Activated naive CD8-positive, alpha-beta T cell treated with anti-CD3 and anti-CD28 coated beads, Interleukin-2, amount 10 ng/mL, durations not matched to agents 7 days and 5 days (primary cell): ENCODE data around the gene PER3. TPM values are rescaled to one million over a fixed set of nuclear protein-coding genes. Genes with fewer than 3 reads are reported as not detected.

Experiments
- ATAC-seq: fragments of 150-1000 bp; cut with Tn5 transposase; one replicate; pipeline ENCODE4 v1.10.0; 2021; ENCODE audit warnings: low read depth, moderate library complexity
- POLR2A ChIA-PET: fragments of 350-600 bp; sonication (Branson Sonifier 250); formaldehyde crosslinking; loops from one replicate; lab custom pipeline; 2021; ENCODE audit warnings: antibody characterized with exemption; lab: Charles Lee
- DNase-seq: peaks from one replicate; pipeline ENCODE4 v3.0.0; 2021
- H3K27ac Mint-ChIP-seq: one replicate; pipeline ENCODE4 v1.8.0; 2022; ENCODE audit warnings: mild to moderate bottlenecking, mixed read lengths
- H3K27me3 Mint-ChIP-seq: one replicate; pipeline ENCODE4 v1.8.0; 2022; ENCODE audit warnings: mild to moderate bottlenecking, moderate library complexity, mixed read lengths
- H3K36me3 Mint-ChIP-seq: one replicate; pipeline ENCODE4 v1.8.0; 2021; ENCODE audit warnings: mild to moderate bottlenecking, mixed read lengths
- H3K4me1 Mint-ChIP-seq: one replicate; pipeline ENCODE4 v1.8.0; 2021; ENCODE audit warnings: mixed read lengths
- H3K4me3 Mint-ChIP-seq: one replicate; pipeline ENCODE4 v1.8.0; 2022; ENCODE audit warnings: mild to moderate bottlenecking, moderate library complexity, mixed read lengths
- H3K9me3 Mint-ChIP-seq: one replicate; pipeline ENCODE4 v1.8.0; 2021; ENCODE audit warnings: mixed read lengths
- total RNA-seq, 2 experiments: library from RNA; stranded (reverse); gene quantifications; one replicate each; pipeline ENCODE4 v1.2.3, GENCODE V29; 2021

PER3 gene
- total RNA-seq, 2 experiments from 2014 or later = 3.3 to 3.6 TPM

DNA sequence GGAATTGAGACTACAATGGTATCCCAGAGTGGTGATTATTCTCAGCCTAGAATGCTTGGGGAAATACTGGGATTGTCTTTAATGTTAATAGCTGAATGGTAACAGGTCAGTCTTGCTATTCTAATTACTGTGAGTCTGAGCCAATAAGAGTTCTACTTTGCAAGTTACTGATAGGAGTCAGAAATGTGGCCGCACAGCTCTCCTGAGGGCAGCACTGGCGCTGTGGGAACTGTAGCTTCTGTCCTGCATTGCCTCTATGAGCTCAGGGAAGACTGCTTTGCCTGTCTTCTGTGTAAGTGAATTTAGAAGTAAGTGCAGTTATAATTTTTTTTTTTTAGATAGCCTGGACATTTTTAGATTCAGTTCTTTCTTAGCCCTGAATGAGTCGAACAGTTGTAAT lies 23.0 kb upstream of the PER3 start:
- Mint-ChIP-seq H3K4me1 (no peaks in the 10 kb centered on the region), H3K4me3 (no peak overlapping the region), H3K27ac (no peak overlapping the region), H3K27me3 (peaks cover 38% of the 10 kb centered on the region), H3K36me3 (no peaks in the 10 kb centered on the region), H3K9me3 (no peaks in the 10 kb centered on the region)
- POLR2A ChIA-PET = no interaction called here
- DNase-seq (no peak), ATAC-seq (no peak)

DNA sequence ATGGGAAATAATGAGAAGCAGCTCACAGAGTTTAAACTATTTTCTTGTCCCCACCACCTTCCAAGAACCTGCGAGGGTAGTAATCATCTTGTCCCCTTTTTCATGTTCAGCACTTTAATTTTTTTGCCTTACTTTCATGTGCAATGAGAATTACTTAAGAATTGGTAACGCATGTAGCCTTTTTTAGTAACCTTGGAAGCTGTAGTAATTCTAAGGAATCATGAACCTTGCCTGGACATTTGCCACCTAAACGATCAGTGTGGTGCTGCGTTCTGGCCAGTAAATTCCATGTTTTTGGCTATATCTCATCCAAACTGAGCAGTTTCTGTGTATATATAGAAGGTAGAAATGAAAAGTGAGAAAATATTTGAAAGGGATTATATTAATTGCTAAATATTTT lies 16.9 kb upstream of the PER3 start:
- no peak for DNase-seq
- Mint-ChIP-seq H3K27ac (no peak overlapping the region), H3K4me1 (peaks cover 9% of the 10 kb centered on the region), H3K9me3 (no peaks in the 10 kb centered on the region), H3K27me3 (peaks cover 49% of the 10 kb centered on the region), H3K4me3 (no peak overlapping the region), H3K36me3 (no peaks in the 10 kb centered on the region)
- POLR2A ChIA-PET = interaction anchor here (0.6 kb wide), 1 partner anchor 155 kb away, joined by 3 read pairs; no protein-coding TSS in a partner anchor
- no peak for ATAC-seq

- peaks cover 36% of the 10 kb centered on the region for H3K27me3 Mint-ChIP-seq
- POLR2A ChIA-PET = no interaction called here
Observed at GRCh38 chr1:7768583-7768982, 15.5 kb upstream of the PER3 start.

DNA sequence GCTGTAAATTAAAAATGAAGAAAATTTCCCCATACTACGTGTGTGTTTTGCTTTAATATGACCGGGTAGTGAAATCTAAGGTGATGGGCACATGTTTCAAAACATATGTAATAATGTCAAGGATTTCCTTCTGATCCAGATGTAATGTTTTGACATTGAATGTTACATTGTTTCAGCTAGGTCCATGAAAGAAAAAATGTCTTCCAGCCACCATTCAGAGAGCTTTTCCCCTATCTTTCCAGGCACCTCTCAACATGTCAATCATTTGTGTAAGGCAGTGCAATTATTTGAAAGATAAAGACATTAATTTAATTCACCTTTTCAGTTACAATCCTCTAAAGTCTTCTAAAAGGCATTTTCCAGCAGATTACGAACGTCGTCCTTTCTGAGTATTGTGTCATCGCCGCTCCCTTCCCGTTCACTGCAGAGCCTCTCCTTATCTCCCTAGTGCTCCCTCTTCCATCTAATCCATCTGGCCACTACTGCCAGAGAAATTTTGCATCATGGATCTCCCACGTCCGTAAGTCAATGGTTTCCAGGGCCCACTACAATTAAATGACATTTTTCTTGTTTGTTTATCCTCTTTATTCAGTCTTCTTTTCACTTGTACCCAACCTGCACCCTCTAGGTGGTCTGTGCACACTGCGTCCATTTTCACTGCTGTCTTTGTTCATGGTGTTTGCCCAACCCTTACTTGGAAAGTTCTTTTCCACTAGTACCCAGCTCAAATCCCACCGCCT lies 14.2 kb upstream of the PER3 start:
- H3K9me3 Mint-ChIP-seq = no peaks in the 10 kb centered on the region
- peaks cover 35% of the 10 kb centered on the region for H3K27me3 Mint-ChIP-seq
- H3K36me3 Mint-ChIP-seq = peaks cover 9% of the 10 kb centered on the region
- DNase-seq = no peak
- peaks cover 22% of the 10 kb centered on the region for H3K4me1 Mint-ChIP-seq
- H3K4me3 Mint-ChIP-seq = no peak overlapping the region
- POLR2A ChIA-PET = no interaction called here
- H3K27ac Mint-ChIP-seq = no peak overlapping the region
- no peak for ATAC-seq

More at GRCh38 chr1:7768583-7768982, 15.5 kb upstream of the PER3 start:
- no peaks in the 10 kb centered on the region for H3K9me3 Mint-ChIP-seq
- ATAC-seq (no peak), DNase-seq (no peak)
- no peak overlapping the region for H3K4me3 Mint-ChIP-seq
- no peak overlapping the region for H3K27ac Mint-ChIP-seq
- H3K36me3 Mint-ChIP-seq = peaks cover 4% of the 10 kb centered on the region
- H3K4me1 Mint-ChIP-seq = peaks cover 20% of the 10 kb centered on the region

DNA sequence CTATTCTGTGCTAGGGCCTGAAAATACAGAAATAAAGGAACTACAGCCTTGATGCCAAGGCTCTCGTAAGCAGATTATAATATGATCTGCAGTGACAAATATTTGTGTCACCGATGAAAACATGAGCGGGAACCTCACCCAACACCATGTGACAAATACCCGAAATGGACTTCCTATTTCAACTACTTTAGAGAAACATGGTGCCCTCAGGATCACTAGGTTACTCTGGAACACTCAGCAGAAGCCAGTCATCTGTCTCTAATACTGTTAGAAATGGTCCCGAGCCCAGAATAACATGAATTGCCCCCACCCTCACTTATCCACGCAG lies 13.5 kb upstream of the PER3 start:
- DNase-seq = no peak
- POLR2A ChIA-PET = interaction anchor here (1.7 kb wide), 1 partner anchor 11 kb away, joined by 5 read pairs; no protein-coding TSS in a partner anchor
- peak; percentile 15 for ATAC-seq
- Mint-ChIP-seq H3K27ac (peak overlapping the region; percentile 82), H3K36me3 (peaks cover 12% of the 10 kb centered on the region), H3K4me3 (peak overlapping the region; percentile 83), H3K27me3 (peaks cover 32% of the 10 kb centered on the region), H3K9me3 (no peaks in the 10 kb centered on the region), H3K4me1 (peaks cover 24% of the 10 kb centered on the region)

GRCh38 chr1:7770997-7771822 lies 12.9 kb upstream of the PER3 start, which contains the start of gene VAMP3:
TSS of gene VAMP3 (plus strand) at chr1:7771296. CDS start at chr1:7771384, 88 bp downstream.
- Mint-ChIP-seq H3K4me1 (peaks cover 24% of the 10 kb centered on the region), H3K27me3 (peaks cover 29% of the 10 kb centered on the region), H3K27ac (peak within 1 kb of the TSS; percentile 82), H3K4me3 (peak within 1 kb of the TSS; percentile 92), H3K36me3 (peaks cover 15% of the 10 kb centered on the region), H3K9me3 (no peaks in the 10 kb centered on the region)
- ATAC-seq (peak; percentile 86), DNase-seq (peak; percentile 91)
- POLR2A ChIA-PET = interaction anchor here (0.6 to 1.7 kb wide), 2 partner anchors 10 to 25 kb away, joined by 4 to 5 read pairs; no protein-coding TSS in a partner anchor

DNA sequence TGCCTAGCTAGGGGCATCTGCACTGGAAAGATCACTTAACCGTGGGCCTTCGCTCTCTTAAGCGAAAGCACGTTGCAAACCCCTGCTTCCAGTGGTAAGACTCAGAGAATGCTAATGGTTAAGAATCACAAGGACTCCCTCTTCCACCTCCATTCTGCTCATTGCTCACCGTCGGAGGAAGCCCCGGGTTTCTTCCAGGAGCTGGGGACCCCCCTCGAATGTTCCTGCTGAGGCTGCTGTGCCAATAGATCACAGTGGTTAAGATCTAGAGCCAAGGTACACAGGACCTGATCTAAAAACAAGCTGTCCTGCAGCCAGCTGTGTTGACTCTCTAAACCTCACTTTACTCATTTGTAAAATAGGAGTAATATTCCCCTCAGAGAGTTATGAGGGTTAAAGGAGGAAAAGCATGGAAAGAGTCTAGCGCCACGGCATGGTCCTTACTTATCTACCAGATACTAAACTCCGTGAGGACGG lies 12.2 kb upstream of the PER3 start:
- DNase-seq (no peak), ATAC-seq (no peak)
- H3K27ac Mint-ChIP-seq = peak overlapping the region; percentile 81
- POLR2A ChIA-PET = interaction anchor here (1.7 kb wide), 1 partner anchor 10 kb away, joined by 5 read pairs; no protein-coding TSS in a partner anchor
- H3K36me3 Mint-ChIP-seq = peaks cover 18% of the 10 kb centered on the region
- peaks cover 24% of the 10 kb centered on the region for H3K27me3 Mint-ChIP-seq
- H3K9me3 Mint-ChIP-seq = no peaks in the 10 kb centered on the region
- H3K4me3 Mint-ChIP-seq = peak overlapping the region; percentile 92
- H3K4me1 Mint-ChIP-seq = peaks cover 25% of the 10 kb centered on the region

GRCh38 chr1:7777591-7777990 lies 6.5 kb upstream of the PER3 start:
- no peaks in the 10 kb centered on the region for H3K9me3 Mint-ChIP-seq
- DNase-seq = no peak
- no peak overlapping the region for H3K4me3 Mint-ChIP-seq
- ATAC-seq = no peak
- H3K36me3 Mint-ChIP-seq = peaks cover 22% of the 10 kb centered on the region
- POLR2A ChIA-PET = no interaction called here
- H3K27me3 Mint-ChIP-seq = no peaks in the 10 kb centered on the region
- peaks cover 31% of the 10 kb centered on the region for H3K4me1 Mint-ChIP-seq
- no peak overlapping the region for H3K27ac Mint-ChIP-seq

- Mint-ChIP-seq H3K36me3 (peaks cover 22% of the 10 kb centered on the region), H3K27me3 (no peaks in the 10 kb centered on the region), H3K9me3 (no peaks in the 10 kb centered on the region), H3K4me3 (no peak overlapping the region), H3K27ac (no peak overlapping the region), H3K4me1 (peaks cover 31% of the 10 kb centered on the region)
- POLR2A ChIA-PET = no interaction called here
- no peak for DNase-seq
- no peak for ATAC-seq
Observed at GRCh38 chr1:7778133-7778628, 5.9 kb upstream of the PER3 start.

DNA sequence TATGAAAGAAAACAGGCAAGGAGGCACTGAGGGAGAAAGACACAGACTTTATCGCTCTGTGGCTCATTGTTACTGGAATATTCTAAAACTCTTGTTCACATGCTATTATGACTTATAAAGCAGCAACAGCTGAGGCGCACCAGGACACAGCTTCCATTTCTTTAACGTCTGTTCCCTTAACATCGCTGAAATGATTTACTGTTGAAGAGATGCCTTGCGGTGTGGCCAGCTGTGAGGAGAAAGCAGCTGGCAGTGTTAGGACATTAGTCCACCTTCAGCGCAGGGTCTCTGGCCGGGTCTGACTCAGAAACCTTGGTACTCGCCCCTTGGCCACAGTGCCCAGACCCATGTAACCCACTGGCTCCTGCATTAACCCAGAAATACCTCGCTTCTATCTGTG lies 3.1 kb upstream of the PER3 start:
- peak overlapping the region; percentile 81 for H3K4me3 Mint-ChIP-seq
- H3K4me1 Mint-ChIP-seq = peaks cover 24% of the 10 kb centered on the region
- no peaks in the 10 kb centered on the region for H3K27me3 Mint-ChIP-seq
- H3K36me3 Mint-ChIP-seq = peaks cover 7% of the 10 kb centered on the region
- H3K9me3 Mint-ChIP-seq = no peaks in the 10 kb centered on the region
- ATAC-seq (no peak), DNase-seq (no peak)
- POLR2A ChIA-PET = interaction anchor here (1.5 to 1.7 kb wide), 2 partner anchors 9 to 135 kb away, joined by 3 to 5 read pairs; partner anchors contain the start of gene VAMP3
- H3K27ac Mint-ChIP-seq = no peak overlapping the region

DNA sequence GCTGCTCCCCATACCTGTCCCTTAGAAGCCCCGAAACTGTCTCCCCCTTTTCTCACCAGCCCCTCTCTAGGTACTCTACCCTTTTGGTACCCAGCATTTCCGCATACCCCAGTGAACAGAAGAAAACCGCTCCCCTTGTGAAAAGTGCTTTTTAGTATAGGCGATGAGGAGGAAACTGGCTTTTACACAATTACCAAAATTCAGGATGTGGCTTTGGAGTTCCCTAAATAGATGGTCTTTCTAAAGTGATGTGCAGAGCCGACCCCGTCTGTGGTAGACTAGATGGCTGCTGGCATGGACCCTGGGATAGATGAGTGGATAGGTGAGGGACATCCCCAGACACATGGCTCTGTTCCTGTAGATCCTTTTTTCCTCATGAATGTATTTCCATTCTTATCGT lies 2.6 kb upstream of the PER3 start:
- no peak for ATAC-seq
- Mint-ChIP-seq H3K4me3 (peak overlapping the region; percentile 81), H3K27ac (peak overlapping the region; percentile 32), H3K27me3 (no peaks in the 10 kb centered on the region), H3K4me1 (peaks cover 23% of the 10 kb centered on the region), H3K36me3 (peaks cover 4% of the 10 kb centered on the region), H3K9me3 (no peaks in the 10 kb centered on the region)
- no peak for DNase-seq
- POLR2A ChIA-PET = interaction anchor here (1.5 to 1.7 kb wide), 2 partner anchors 10 to 135 kb away, joined by 3 to 5 read pairs; partner anchors contain the start of gene VAMP3

GRCh38 chr1:7781923-7782495 lies 2.1 kb upstream of the PER3 start:
- peak overlapping the region; percentile 83 for H3K27ac Mint-ChIP-seq
- H3K36me3 Mint-ChIP-seq = peaks cover 4% of the 10 kb centered on the region
- DNase-seq = peak; percentile 32
- POLR2A ChIA-PET = interaction anchor here (1.5 to 1.7 kb wide), 2 partner anchors 10 to 134 kb away, joined by 3 to 5 read pairs; partner anchors contain the start of gene VAMP3
- no peaks in the 10 kb centered on the region for H3K9me3 Mint-ChIP-seq
- peak overlapping the region; percentile 81 for H3K4me3 Mint-ChIP-seq
- no peaks in the 10 kb centered on the region for H3K27me3 Mint-ChIP-seq
- H3K4me1 Mint-ChIP-seq = peaks cover 23% of the 10 kb centered on the region
- ATAC-seq = no peak
